HG03342 (cell line): ENCODE measurements around the gene MAPK11.

ENCODE experiments used
- ATAC-seq: cut with Tn5 transposase; IDR thresholded peaks from one replicate; pipeline ENCODE4 v1.9.1; 2021; ENCODE audit warnings: mild to moderate bottlenecking, moderate library complexity; ENCODE audit not compliant: unreplicated experiment

MAPK11 gene

GRCh38 chr22:50227579-50228215, 42.5 kb downstream of the MAPK11 start:
- no peak for ATAC-seq

DNA sequence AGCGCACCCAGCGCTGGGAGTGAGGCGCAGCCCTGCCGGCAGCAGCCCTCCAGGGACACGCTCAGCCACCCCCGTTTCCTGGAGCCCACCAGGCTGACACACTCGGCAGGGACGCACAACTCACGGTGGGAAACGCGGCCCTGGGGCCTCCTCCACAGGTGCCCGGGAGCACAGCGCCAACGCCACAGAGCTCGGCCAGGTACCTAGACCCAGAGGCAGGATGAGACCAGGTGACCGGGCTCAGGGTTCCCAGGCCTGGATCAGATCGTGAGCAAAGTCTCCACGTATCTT, 43.4 kb downstream of the MAPK11 start:
- no peak for ATAC-seq

GRCh38 chr22:50226063-50226874, 43.9 kb downstream of the MAPK11 start:
- ATAC-seq, result no peak

DNA sequence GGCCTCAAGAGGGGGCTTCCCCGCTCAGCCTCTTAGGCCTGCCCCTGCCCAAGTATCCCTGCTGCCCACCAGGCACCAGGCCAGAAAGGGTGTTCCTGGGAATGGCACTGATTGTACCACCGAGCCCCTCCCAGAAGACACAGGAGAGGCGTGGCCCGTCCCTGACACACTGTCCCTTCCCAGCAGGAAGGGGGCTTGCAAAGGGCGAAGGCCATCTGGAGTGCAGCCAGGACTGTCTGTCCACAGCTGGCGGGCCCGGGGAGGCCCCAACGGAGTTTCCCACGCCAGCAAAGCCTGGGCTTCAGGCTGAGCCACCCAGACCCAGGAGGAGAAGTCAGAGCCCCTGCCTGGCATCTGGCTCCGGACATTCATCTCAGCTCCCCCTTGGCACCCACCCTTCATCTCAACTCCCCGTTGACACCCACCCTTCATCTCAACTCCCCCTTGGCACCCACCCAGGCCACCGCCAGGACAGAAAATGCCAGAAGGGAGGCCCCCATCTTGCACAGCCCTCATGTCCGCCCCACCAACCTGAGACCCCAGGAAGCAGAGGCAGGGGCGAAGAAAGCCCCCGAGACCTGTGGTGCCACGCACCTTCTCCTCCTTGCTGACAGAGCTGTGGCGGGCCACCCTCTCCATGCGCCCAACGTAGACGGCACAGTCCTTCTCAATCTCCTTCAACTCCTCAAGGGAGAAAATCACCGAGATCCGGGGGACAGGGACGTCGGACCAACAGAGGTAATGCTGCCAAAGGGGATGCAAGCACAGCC, 44.8 kb downstream of the MAPK11 start:
- no peak for ATAC-seq

DNA sequence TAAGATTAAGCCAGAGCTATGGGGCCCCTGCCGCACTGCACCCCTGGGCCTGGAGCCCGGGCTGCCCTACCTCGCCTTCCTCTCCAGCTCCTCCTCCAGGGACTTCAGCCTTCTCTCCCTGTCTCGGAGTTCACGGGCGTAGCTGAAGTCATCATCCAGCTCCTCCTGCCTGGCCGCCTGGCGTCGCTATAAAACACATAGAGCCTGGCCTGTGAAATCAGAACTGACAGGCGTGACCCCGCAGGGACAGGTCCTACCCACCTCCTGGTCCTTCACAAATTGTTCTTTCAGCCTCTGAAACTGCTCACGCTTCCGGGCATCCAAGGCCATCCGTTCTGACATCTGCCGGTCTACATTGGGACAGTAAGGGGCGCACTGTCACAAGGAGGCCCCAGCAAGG, 46.1 kb downstream of the MAPK11 start:
- ATAC-seq, result no peak

GRCh38 chr22:50222508-50222907, 47.7 kb downstream of the MAPK11 start:
- no peak for ATAC-seq

DNA sequence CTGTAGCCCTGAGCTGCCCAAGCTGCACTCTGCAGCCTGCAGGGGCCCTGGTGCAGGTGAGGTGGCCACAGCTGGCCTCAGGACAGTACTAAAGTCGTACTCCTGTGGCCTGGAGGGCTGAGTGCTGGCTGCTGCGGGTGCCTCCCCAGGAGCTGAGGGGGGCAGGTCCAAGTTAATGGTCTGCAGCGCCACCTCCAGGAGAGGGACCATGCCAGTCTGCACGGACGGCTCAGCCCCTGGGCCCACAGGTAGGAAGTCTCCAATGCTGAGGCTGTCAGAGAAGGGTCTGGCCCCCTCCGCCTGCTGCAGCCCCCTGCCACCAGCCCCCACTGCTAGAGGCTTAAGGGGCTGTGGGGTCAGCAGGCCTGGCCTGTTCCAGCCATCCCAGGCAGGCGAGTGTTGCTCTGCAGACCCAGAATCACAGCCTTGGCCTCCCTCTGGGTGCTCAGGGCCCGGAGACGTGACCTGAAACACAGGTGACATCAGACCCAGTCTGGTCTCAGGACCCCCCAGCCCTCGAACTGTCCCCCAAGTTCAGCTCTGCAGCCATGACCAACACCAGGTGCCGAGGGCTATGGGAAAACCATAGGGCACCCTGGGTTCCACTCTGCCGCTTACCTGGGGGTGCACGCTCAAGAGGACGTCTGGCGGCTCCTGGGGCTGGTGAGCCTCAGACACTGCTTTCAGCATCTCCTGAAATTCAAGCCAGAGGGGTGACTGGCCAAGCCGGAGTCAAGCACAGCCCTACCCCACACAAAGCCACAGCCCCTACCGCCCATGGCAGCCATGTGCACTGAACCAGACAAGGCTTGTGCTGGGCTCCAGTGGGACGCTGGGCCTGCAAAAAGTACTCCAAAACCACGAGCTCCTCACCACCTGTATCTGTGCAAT, 48.5 kb downstream of the MAPK11 start:
- no peak for ATAC-seq

DNA sequence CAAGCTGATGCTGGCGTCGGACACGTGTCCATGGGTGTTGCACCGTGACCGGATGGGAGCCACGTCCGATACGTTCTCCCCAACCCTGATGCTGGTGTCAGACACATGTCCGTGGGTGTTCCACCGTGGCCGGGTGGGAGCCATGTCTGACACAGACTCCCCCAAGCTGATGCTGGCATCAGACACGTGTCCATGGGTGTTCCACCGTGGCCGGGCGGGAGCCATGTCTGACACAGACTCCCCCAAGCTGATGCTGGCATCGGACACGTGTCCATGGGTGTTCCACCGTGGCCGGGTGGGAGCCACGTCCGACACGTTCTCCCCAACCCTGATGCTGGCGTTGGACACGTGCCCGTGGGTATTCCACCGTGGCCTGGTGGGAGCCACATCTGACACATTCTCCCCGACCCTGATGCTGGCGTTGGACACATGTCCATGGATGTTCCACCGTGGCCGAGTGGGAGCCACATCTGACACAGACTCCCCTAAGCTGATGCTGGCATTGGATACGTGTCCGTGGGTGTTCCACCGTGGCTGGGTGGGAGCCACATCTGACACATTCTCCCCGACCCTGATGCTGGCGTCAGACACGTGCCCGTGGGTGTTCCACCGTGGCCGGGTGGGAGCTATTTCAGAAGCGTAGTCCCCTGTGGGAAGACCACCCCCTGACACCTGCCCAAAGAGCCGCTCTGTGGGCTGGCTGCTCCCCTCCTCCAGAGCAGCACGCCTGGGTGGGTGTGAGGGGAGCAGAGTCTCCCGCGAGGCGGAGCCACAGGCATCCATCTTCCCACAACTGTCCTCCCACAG, 49.4 kb downstream of the MAPK11 start:
- ATAC-seq, result no peak

DNA sequence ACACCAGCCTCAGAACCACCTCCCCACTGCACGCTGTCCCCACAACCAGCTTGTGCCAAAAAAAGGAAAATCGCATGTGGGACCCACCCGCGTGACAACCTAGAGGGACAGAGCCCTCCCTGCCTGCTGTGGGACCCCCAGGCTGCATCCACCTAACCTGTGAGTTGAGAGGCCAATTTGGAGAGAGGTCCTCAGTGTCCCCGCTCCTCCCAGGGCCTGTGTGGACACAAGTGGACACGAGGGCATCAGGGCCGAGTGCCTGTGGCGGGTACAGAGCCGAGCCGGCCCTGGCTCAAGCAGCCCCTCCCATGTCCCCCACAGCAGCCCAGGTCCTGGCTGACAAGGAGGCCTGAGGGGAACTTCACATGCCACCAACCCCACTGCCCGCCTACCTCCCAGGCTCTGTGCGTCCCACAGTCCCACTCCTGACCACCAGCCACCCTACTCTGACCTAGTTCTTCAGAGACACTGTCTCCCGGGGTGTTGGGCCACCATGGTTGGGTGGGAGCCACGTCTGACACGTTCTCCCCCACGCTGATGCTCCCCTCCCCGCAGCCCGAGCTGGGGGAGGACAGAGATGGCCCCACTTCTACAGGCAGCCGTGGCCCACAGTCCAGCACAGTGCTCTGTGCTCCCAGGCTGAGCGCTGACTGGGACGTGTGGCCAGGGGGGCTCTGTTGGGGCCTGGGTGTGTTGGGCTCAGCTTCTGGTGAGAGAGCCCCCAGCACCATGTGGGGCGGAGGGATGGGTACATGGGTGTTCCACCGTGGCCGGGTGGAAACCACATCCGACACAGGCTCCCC, 50.2 kb downstream of the MAPK11 start:
- no peak for ATAC-seq

DNA sequence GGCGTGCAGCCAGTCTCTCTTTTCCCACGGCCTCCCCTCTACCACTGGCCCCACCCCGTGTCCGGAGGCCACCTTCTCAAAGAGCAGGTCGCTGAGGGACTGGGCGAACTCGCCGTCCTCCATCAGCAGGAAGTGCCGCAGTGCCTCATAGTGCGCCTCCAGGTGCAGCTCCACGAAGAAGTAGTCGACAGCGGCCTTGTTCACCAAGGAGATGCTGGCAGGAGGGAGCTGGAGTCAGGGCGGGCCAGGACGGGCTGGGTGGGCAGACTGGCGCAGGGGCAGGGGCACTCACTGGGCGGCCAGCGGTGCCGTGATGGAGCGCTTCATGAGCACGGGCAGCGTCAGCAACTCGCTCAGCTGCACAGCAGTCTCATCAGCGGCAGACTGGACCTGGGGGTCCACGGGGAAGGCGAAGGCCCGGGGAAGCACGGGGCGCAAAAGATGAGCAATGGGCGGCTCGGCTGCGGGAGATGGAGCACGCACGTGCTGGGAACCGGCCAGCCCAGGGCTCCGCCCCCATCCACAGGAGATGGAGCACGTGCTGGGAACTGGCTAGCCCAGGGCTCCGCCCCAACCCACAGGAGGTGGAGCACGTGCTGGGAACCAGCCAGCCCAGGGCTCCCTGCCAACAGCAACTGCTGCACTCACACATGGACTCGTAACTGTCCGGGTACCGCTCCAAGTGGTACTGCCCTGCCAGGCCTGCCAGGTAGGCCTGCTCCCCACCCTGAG, 51.0 kb downstream of the MAPK11 start:
- no peak for ATAC-seq

- ATAC-seq, result no peak
Observed at GRCh38 chr22:50218153-50218995, 51.8 kb downstream of the MAPK11 start.

DNA sequence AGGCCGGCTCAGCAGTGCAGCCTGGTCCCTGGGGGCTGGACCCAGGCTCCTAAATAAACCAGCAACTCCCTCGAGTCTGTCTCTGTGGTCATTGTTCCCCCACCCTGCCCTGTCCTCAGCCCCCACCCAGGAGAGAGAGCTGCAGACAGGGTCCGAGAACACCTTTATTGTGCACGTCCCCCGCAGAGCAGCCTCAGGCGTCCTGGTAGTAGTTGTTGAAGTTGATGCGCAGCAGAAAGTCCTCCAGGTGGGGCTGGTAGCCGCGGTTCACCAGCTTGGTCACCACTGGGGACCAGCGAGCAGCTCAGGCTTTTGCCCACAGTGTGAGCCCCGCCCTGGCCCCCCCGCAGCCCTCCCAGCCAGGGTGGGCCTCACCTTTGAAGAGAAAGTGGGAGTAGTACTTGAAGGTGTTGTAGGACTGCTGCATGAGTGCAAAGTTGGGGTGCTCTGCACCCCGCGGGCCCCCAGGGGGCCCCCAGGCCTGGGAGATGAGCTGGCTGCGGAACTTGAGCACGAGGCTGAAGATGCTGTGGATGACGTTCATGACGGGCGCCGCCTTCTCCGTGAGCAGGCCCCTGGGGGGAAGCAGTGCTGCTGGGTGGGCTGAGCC, 52.5 kb downstream of the MAPK11 start:
- ATAC-seq, result no peak

- no peak for ATAC-seq
Observed at GRCh38 chr22:50216684-50217520, 53.3 kb downstream of the MAPK11 start.

DNA sequence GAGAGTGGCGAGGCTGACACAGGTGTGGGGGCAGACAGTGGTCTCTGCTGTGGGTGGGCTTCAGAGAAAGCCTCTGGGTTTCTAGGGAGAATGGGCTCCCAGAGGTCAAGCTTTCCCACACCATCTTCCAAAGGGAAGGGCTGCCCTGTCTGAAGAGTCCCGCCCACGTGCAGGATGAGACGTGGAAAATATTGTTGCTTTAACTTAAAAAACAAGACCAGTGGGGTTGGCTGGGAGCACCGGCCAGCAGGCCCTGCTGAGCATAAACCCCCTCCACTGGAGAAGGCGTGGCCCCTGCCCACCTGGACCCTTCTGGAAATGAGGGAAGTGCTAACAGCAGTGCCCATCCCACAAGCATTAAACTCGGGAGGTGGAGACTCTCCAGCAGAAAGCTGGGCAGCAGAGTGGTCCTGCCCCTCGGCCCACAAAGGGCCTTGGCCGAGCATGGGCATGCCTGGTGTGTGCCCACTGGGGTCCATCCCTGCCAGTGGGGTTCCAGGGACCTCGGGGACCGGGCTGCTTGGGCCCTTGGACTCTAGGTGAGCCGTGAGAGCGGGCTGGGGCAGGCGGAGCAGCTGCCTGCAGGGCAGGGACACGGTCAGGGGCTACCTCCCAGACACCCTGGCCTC, 54.0 kb downstream of the MAPK11 start:
- no peak for ATAC-seq

DNA sequence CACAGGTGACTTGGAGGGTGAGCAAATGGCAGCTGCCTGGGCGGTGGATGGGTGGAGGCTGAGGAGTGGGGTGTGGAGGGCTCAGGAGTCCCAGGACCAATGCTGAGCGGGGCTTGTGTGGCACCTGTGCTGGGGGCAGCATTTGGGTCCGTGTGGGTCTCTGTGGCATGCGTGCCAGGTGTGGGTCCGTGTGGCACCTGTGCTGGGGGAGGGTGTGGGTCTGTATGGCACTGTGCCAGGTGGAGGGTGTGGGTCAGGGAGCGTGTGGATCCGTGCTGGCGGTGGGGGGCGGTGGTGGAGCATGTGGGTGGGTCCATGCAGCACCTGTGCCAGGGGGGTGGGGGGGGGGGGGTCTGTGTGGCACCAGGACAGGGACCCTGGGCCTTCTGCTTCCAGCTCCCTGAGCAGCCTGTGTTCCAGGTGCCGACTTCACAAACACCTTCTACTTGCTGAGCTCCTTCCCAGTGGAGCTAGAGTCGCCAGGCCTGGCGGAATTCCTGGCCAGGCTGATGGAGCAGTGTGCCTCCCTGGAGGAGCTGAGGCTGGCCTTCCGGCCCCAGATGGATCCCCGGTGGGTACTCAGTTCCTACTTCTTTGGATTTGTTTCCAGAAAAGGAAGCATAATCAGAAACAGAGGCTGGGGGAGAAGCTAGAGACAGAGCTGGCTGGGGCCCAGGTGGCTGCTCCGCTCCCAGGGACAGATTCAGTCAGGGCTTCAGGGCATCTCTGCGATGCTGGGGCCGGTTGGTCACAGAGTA, 54.7 kb downstream of the MAPK11 start:
- no peak for ATAC-seq
